ENCODE data around the gene MSX2. TPM values are rescaled to one million over a fixed set of nuclear protein-coding genes. Genes with fewer than 3 reads are reported as not detected.

MSX2 gene
- total RNA-seq = 1 to 10 TPM in 1 of 2 donors, under 1 TPM in 1; 0.34 to 2.1 TPM
- 1 to 10 TPM in 1 of 2 donors, under 1 TPM in 1; 0.39 to 1.2 TPM for polyA plus RNA-seq
- long read RNA-seq, donor 1, transcript MSX2-201 (2 exons, 2,241 nt) = major isoform, 5 of 5 reads
- long read RNA-seq, donor 1, partial matches to known transcripts = 0 of 5 reads
- long read RNA-seq, donor 1, other reads (novel, unspliced or antisense) = 0 of 5 reads
- long read RNA-seq, donor 2 = 0 reads
- long read RNA-seq, donor 3, partial matches to known transcripts = 0 of 2 reads
- long read RNA-seq, donor 3, other reads (novel, unspliced or antisense) = 0 of 2 reads
- long read RNA-seq, donor 4, partial matches to known transcripts = 0 of 1 reads
- long read RNA-seq, donor 4, other reads (novel, unspliced or antisense) = 0 of 1 reads
- long read RNA-seq, donor 5, partial matches to known transcripts = 0 of 2 reads
- long read RNA-seq, donor 5, other reads (novel, unspliced or antisense) = 0 of 2 reads

DNA sequence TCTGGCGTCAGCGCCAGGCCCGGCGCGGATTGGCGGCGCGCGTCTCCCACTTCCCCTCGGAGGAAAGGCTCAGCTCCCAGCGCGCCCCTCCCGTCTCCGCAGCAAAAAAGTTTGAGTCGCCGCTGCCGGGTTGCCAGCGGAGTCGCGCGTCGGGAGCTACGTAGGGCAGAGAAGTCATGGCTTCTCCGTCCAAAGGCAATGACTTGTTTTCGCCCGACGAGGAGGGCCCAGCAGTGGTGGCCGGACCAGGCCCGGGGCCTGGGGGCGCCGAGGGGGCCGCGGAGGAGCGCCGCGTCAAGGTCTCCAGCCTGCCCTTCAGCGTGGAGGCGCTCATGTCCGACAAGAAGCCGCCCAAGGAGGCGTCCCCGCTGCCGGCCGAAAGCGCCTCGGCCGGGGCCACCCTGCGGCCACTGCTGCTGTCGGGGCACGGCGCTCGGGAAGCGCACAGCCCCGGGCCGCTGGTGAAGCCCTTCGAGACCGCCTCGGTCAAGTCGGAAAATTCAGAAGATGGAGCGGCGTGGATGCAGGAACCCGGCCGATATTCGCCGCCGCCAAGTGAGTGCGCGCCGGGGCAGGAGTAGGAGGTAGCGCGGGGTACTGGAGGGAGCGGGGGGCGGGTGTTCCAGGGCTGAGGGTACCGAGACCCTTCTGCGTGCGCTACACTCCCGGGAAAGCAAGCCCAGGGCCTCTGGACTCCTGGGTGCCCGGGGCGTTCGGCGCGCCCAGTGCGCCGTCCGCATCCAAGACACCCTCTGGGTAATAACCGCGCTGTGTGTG lies at the start of gene MSX2:
Gene MSX2, plus strand, starts transcription at position 99 of the 777 bp plus-strand sequence. Its CDS starts 78 bp downstream, at position 177.
- Histone ChIP-seq H3K4me1 (ENCODE audit: control insufficient read depth in 5 of 5, insufficient read depth in 5 of 5, low read length in 5 of 5) (peaks cover 0 to 22% (median 5%) of the 10 kb centered on the region in 5 donors), H3K9me3 (ENCODE audit: control insufficient read depth in 4 of 4, insufficient read depth in 3 of 4, low read length in 3 of 4) (peaks cover 0 to 2% (median 0%) of the 10 kb centered on the region in 4 donors), H3K9ac (ENCODE audit: insufficient read depth in 1 of 2, low read length in 2 of 2) (no peak within 1 kb of the TSS), H3K4me3 (peak within 1 kb of the TSS; percentile 49), H3K27me3 (ENCODE audit: control insufficient read depth in 3 of 3, insufficient read depth in 3 of 3, low read length in 2 of 3) (peaks cover 5 to 90% (median 89%) of the 10 kb centered on the region in 3 donors), H3K36me3 (ENCODE audit: control insufficient read depth in 4 of 4, insufficient read depth in 4 of 4, low read length in 4 of 4) (peaks cover 0 to 2% (median 0%) of the 10 kb centered on the region in 4 donors), H3K27ac (ENCODE audit: low read depth in 1 of 2, low read length in 1 of 2) (peak within 1 kb of the TSS in 1 of 2 donors; percentile 68)
- TF ChIP-seq, protein P1, sequence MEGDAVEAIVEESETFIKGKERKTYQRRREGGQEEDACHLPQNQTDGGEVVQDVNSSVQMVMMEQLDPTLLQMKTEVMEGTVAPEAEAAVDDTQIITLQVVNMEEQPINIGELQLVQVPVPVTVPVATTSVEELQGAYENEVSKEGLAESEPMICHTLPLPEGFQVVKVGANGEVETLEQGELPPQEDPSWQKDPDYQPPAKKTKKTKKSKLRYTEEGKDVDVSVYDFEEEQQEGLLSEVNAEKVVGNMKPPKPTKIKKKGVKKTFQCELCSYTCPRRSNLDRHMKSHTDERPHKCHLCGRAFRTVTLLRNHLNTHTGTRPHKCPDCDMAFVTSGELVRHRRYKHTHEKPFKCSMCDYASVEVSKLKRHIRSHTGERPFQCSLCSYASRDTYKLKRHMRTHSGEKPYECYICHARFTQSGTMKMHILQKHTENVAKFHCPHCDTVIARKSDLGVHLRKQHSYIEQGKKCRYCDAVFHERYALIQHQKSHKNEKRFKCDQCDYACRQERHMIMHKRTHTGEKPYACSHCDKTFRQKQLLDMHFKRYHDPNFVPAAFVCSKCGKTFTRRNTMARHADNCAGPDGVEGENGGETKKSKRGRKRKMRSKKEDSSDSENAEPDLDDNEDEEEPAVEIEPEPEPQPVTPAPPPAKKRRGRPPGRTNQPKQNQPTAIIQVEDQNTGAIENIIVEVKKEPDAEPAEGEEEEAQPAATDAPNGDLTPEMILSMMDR (IDR thresholded peaks at IDR 0.05; ENCODE audit: control extremely low read depth, extremely low read depth) = no peak
- 2 to 3% methylated on average over 79 to 87 of the region's 87 CpGs for WGBS, 2 donors
- peak; percentile 94 for ATAC-seq (ENCODE audit: insufficient read depth, low FRiP score)
- peak; percentile 93 to 95 (median 94) for DNase-seq

DNA sequence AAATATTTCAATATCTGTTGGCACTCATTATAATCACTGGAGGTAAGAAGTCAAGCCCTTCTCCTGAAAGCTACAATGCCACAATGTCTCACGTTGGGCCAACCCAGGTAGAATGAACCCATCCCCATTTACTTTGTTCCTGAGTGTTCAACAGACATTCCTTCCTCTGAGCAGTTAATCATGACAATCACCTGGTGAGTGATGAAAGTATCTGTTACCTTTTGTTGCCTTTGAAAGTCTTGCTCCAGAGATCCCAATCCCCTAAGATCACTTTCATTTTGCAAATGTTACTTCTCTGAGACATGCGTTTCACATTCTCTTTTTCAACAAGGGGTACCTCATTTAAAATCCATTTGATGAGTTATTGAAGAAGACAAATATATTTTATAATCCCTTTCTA lies 49.3 kb upstream of the MSX2 start:
- H3K4me3 ChIP-seq = no peak overlapping the region
- no peak for ATAC-seq (ENCODE audit: insufficient read depth, low FRiP score)

DNA sequence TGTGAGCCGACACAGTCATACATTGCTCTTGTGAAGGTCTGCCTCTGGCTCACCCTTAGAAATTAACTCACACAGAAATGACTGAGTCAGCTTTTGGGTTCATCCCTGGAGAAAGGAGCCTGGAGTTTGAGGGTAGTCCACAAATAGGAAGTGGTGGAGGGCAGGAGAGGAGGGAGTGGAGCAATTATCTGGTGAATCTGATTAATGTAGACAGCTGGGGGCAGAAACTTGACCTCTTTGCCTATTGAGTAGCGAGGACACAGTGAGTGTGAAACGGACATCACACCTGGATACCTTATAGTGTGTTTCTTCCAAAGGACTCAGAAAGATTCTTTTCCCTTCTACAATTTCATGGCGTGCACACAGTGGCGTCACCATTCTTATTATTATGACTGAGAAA lies 48.5 kb upstream of the MSX2 start:
- DNase-seq = no peak
- TF ChIP-seq, protein P1 (IDR thresholded peaks at IDR 0.05; ENCODE audit: control extremely low read depth, extremely low read depth) = no peak
- 58 to 73% methylated on average over 5 of the region's 5 CpGs for WGBS, 2 donors

More for the DNA sequence above, 49.3 kb upstream of the MSX2 start:
- Histone ChIP-seq H3K4me1 (ENCODE audit: control insufficient read depth in 5 of 5, insufficient read depth in 5 of 5, low read length in 5 of 5) (no peaks in the 10 kb centered on the region), H3K27ac (ENCODE audit: low read depth in 1 of 2, low read length in 1 of 2) (no peak overlapping the region), H3K9ac (ENCODE audit: insufficient read depth in 1 of 2, low read length in 2 of 2) (no peak overlapping the region), H3K27me3 (ENCODE audit: control insufficient read depth in 3 of 3, insufficient read depth in 3 of 3, low read length in 2 of 3) (peaks cover 3 to 6% (median 5%) of the 10 kb centered on the region in 3 donors), H3K9me3 (ENCODE audit: control insufficient read depth in 4 of 4, insufficient read depth in 3 of 4, low read length in 3 of 4) (peaks cover 0 to under 1% (median 0%) of the 10 kb centered on the region in 4 donors), H3K36me3 (ENCODE audit: control insufficient read depth in 4 of 4, insufficient read depth in 4 of 4, low read length in 4 of 4) (no peaks in the 10 kb centered on the region)
- WGBS, 2 donors = 63 to 66% methylated on average over 2 of the region's 2 CpGs
- no peak for DNase-seq
- TF ChIP-seq, protein P1 (IDR thresholded peaks at IDR 0.05; ENCODE audit: control extremely low read depth, extremely low read depth) = no peak

More for the DNA sequence above, 48.5 kb upstream of the MSX2 start:
- H3K9ac ChIP-seq (ENCODE audit: insufficient read depth in 1 of 2, low read length in 2 of 2) = no peak overlapping the region
- no peak overlapping the region for H3K27ac ChIP-seq (ENCODE audit: low read depth in 1 of 2, low read length in 1 of 2)
- H3K27me3 ChIP-seq (ENCODE audit: control insufficient read depth in 3 of 3, insufficient read depth in 3 of 3, low read length in 2 of 3) = peaks cover 3 to 6% (median 5%) of the 10 kb centered on the region in 3 donors
- peaks cover 0 to 3% (median 1%) of the 10 kb centered on the region in 4 donors for H3K9me3 ChIP-seq (ENCODE audit: control insufficient read depth in 4 of 4, insufficient read depth in 3 of 4, low read length in 3 of 4)
- ATAC-seq (ENCODE audit: insufficient read depth, low FRiP score) = no peak
- H3K4me3 ChIP-seq = no peak overlapping the region
- H3K36me3 ChIP-seq (ENCODE audit: control insufficient read depth in 4 of 4, insufficient read depth in 4 of 4, low read length in 4 of 4) = no peaks in the 10 kb centered on the region
- no peaks in the 10 kb centered on the region for H3K4me1 ChIP-seq (ENCODE audit: control insufficient read depth in 5 of 5, insufficient read depth in 5 of 5, low read length in 5 of 5)
